HG03432 (cell line): ENCODE measurements around the gene CEP70.

Source experiments
- ATAC-seq: cut with Tn5 transposase; IDR thresholded peaks from one replicate; pipeline ENCODE4 v1.9.1; 2021; ENCODE audit warnings: mild to moderate bottlenecking, moderate library complexity; ENCODE audit not compliant: unreplicated experiment

Gene CEP70

GRCh38 chr3:138472141-138472825 is 121.8 kb downstream of the CEP70 start:
- ATAC-seq, result no peak

- ATAC-seq, result no peak
Observed at GRCh38 chr3:138471481-138471880, 122.6 kb downstream of the CEP70 start.

- no peak for ATAC-seq
Observed at GRCh38 chr3:138470687-138471086, 123.4 kb downstream of the CEP70 start.

- ATAC-seq, result no peak
Observed at GRCh38 chr3:138469874-138470273, 124.2 kb downstream of the CEP70 start.

GRCh38 chr3:138468886-138469285 is 125.2 kb downstream of the CEP70 start:
- no peak for ATAC-seq

GRCh38 chr3:138468451-138468850 is 125.6 kb downstream of the CEP70 start:
- no peak for ATAC-seq

- ATAC-seq, result no peak
Observed at GRCh38 chr3:138467931-138468330, 126.1 kb downstream of the CEP70 start.

- no peak for ATAC-seq
Observed at GRCh38 chr3:138465925-138466324, 128.1 kb downstream of the CEP70 start.

- ATAC-seq, result no peak
Observed at GRCh38 chr3:138465451-138465850, 128.6 kb downstream of the CEP70 start.

- ATAC-seq, result no peak
Observed at GRCh38 chr3:138464491-138464860, 129.6 kb downstream of the CEP70 start.

GRCh38 chr3:138463724-138464490 is 130.2 kb downstream of the CEP70 start:
- no peak for ATAC-seq

- ATAC-seq, result no peak
Observed at GRCh38 chr3:138461896-138462295, 132.2 kb downstream of the CEP70 start.

GRCh38 chr3:138461246-138461645 is 132.8 kb downstream of the CEP70 start:
- no peak for ATAC-seq

- ATAC-seq, result no peak
Observed at GRCh38 chr3:138460536-138461205, 133.4 kb downstream of the CEP70 start.

GRCh38 chr3:138459619-138460535 is 134.2 kb downstream of the CEP70 start:
- no peak for ATAC-seq

GRCh38 chr3:138458774-138459499 is 135.1 kb downstream of the CEP70 start:
- ATAC-seq, result no peak

GRCh38 chr3:138457863-138458735 is 136.0 kb downstream of the CEP70 start:
- ATAC-seq, result no peak

GRCh38 chr3:138456961-138457862 is 136.8 kb downstream of the CEP70 start:
- no peak for ATAC-seq
